OCI-LY7 (cell line): ENCODE measurements around the gene DNAJC8. TPM values are rescaled to one million over a fixed set of nuclear protein-coding genes. Genes with fewer than 3 reads are reported as not detected.
A peak's percentile ranks its signal among the peaks of the same experiment; 100 is the strongest.

Source experiments
- BruUV-seq: library from RNA; stranded (reverse); fragments of 400-500 nt; replicated peaks from 2 replicates; lab custom pipeline; 2021; lab: Mats Ljungman, UMichigan
- CTCF ChIA-PET: fragments of 300-600 bp; sonication (Branson Sonifier 250); formaldehyde crosslinking; loops from one replicate; lab custom pipeline; 2022; ENCODE audit warnings: antibody characterized with exemption; ENCODE audit not compliant: unreplicated experiment; lab: Charles Lee
- POLR2A ChIA-PET: fragments of 300-600 bp; sonication (Branson Sonifier 250); formaldehyde crosslinking; loops from one replicate; lab custom pipeline; 2022; ENCODE audit warnings: antibody characterized with exemption; lab: Charles Lee
- DNase-seq: peaks from one replicate; pipeline ENCODE4 v3.0.0-alpha.2; 2015; ENCODE audit warnings: low spot score
- H2AFZ ChIP-seq: fragments of 200-600 bp; sonication (generic), shearing (Covaris generic); 2 replicates; pipeline ENCODE4 v1.6.1; 2014; ENCODE audit warnings: mild to moderate bottlenecking, antibody characterized with exemption, low read length, moderate library complexity
- H3K27ac ChIP-seq: fragments of 200-600 bp; sonication (generic); 2 replicates; pipeline ENCODE4 v1.5.1; 2014; ENCODE audit warnings: mixed run types, low read depth, mild to moderate bottlenecking, moderate library complexity, low read length, inconsistent platforms; ENCODE audit not compliant: poor library complexity, severe bottlenecking
- H3K36me3 ChIP-seq: fragments of 200-600 bp; sonication (generic); 2 replicates; pipeline ENCODE4 v1.6.1; 2014; ENCODE audit warnings: mild to moderate bottlenecking, antibody characterized with exemption, low read length, moderate library complexity, mixed read lengths; ENCODE audit not compliant: insufficient read depth
- H3K4me1 ChIP-seq: fragments of 200-600 bp; sonication (generic); 2 replicates; pipeline ENCODE4 v1.5.1; 2014; ENCODE audit warnings: mild to moderate bottlenecking, low read length; ENCODE audit not compliant: insufficient read depth, poor library complexity, severe bottlenecking
- H3K4me2 ChIP-seq: fragments of 200-600 bp; sonication (generic); 2 replicates; pipeline ENCODE4 v1.6.1; 2014; ENCODE audit warnings: mild to moderate bottlenecking, low read length
- H3K4me3 ChIP-seq: fragments of 200-600 bp; sonication (generic); 2 replicates; pipeline ENCODE4 v1.5.1; 2014; ENCODE audit warnings: mild to moderate bottlenecking, low read depth, low read length; ENCODE audit not compliant: poor library complexity, severe bottlenecking
- H3K79me2 ChIP-seq: fragments of 200-600 bp; sonication (generic); 2 replicates; pipeline ENCODE4 v1.6.1; 2016; ENCODE audit warnings: low read depth, mild to moderate bottlenecking, low read length, moderate library complexity, mixed read lengths; ENCODE audit not compliant: insufficient read depth
- H3K9me2 ChIP-seq: fragments of 200-600 bp; sonication (generic); 2 replicates; pipeline ENCODE4 v1.6.1; 2016; ENCODE audit warnings: mild to moderate bottlenecking, low read length, mixed read lengths; ENCODE audit not compliant: insufficient read depth
- H3K9me3 ChIP-seq: fragments of 200-600 bp; sonication (generic); 2 replicates; pipeline ENCODE4 v1.6.1; 2014; ENCODE audit warnings: mild to moderate bottlenecking, mixed run types, low read length, mixed read lengths
- H4K20me1 ChIP-seq: fragments of 200-600 bp; sonication (generic); 2 replicates; pipeline ENCODE4 v1.6.1; 2014; ENCODE audit warnings: mild to moderate bottlenecking, antibody characterized with exemption, low read length, moderate library complexity, mixed read lengths; ENCODE audit not compliant: insufficient read depth
- EZH2phosphoT487 ChIP-seq: fragments of 200-600 bp; sonication (generic); IDR thresholded peaks from 2 replicates; pipeline ENCODE4 v1.6.1; 2018; ENCODE audit warnings: low read depth, borderline replicate concordance, mild to moderate bottlenecking, mixed run types, antibody characterized with exemption, low read length, moderate library complexity, mixed read lengths
- intact Hi-C: fragments of 100-400 bp; cut with micrococcal nuclease; formaldehyde crosslinking; loops from one replicate; pipeline ENCODE4 v1.10.0; 2022; ENCODE audit not compliant: unreplicated experiment
- total RNA-seq, 2 experiments: library from RNA; depleted of rRNA in 1 of 2; stranded (reverse); fragments of >200 nt in 1 of 2; shearing (Covaris generic) in 1 of 2; gene quantifications; 2 replicates each; pipeline ENCODE4 v1.2.3, GENCODE V29; 2014 to 2022
- TF ChIP-seq, protein P1 (sequence below): fragments of 200-600 bp; sonication (generic); conservative IDR thresholded peaks from 2 replicates; pipeline ENCODE4 v1.5.1; 2014; ENCODE audit warnings: mild to moderate bottlenecking, antibody characterized with exemption, low read length, moderate library complexity, mixed read lengths

Gene DNAJC8
- total RNA-seq, 2 experiments from 2014 or later, result 71.1 to 121 TPM

DNA sequence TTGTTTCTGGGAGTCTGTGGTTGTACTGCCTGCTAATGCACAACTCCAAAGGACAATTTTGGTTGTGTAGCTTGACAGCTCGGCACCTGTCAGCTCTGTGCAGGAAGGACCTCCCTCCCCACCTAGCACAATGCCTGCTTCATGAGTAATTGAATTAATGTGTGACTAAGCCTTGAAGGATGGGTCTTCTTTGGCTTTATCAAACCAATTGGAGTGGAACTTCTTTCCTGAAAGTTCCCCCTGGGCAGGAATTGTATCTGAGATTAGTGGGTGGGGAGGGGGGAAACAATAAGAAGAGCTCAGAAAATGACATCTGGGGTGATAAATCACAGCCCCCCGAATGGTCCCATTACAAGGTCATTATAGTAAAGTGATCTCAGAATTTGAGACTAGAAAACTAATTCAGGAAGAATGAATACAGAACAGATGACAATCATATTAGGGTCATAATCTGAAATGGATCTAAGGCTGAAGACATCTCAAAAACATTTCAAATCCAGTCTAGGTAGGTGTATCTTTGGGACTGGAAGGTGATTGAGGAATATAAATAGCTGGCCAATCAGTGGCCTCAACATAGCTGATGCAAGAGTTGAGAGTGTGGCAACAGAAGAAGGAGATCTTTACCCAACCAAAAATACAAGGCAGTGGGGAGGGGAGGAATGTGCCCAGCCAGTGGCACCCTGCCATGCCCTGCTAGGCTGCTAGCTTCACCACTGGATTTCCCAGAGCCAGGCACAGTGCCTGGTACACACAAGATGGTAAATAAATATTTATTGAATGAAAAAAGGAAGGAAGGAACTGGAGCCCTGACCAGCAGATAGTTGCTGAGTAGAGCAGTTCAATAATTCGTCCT, 16.4 kb upstream of the DNAJC8 start:
- H3K4me1 ChIP-seq, result peaks cover 50% of the 10 kb centered on the region
- peak overlapping the region; percentile 94; the same call in 1 of the 2 replicates for H2AFZ ChIP-seq
- H3K79me2 ChIP-seq, result peaks cover 12% of the 10 kb centered on the region; the same call in 1 of the 2 replicates
- CTCF ChIA-PET, result interaction anchor here (0.5 to 1.6 kb wide), 8 partner anchors 9 to 354 kb away, joined by 3 to 12 read pairs (median 3); no protein-coding TSS in a partner anchor
- peak overlapping the region; percentile 49 for H3K4me3 ChIP-seq
- no peaks in the 10 kb centered on the region for H3K9me3 ChIP-seq
- no peaks in the 10 kb centered on the region for H4K20me1 ChIP-seq
- TF ChIP-seq, protein P1, sequence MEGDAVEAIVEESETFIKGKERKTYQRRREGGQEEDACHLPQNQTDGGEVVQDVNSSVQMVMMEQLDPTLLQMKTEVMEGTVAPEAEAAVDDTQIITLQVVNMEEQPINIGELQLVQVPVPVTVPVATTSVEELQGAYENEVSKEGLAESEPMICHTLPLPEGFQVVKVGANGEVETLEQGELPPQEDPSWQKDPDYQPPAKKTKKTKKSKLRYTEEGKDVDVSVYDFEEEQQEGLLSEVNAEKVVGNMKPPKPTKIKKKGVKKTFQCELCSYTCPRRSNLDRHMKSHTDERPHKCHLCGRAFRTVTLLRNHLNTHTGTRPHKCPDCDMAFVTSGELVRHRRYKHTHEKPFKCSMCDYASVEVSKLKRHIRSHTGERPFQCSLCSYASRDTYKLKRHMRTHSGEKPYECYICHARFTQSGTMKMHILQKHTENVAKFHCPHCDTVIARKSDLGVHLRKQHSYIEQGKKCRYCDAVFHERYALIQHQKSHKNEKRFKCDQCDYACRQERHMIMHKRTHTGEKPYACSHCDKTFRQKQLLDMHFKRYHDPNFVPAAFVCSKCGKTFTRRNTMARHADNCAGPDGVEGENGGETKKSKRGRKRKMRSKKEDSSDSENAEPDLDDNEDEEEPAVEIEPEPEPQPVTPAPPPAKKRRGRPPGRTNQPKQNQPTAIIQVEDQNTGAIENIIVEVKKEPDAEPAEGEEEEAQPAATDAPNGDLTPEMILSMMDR, result no peak
- no peak for TF ChIP-seq EZH2phosphoT487
- peak overlapping the region; percentile 99 for H3K4me2 ChIP-seq
- intact Hi-C loops, result loop anchor here (2.0 to 5.0 kb wide), 4 partner anchors 80 to 393 kb away; partner anchors contain the start of genes MED18 and TAF12
- H3K27ac ChIP-seq, result peak overlapping the region; percentile 88
- POLR2A ChIA-PET, result interaction anchor here (0.5 to 7.3 kb wide), 22 partner anchors 9 to 904 kb away, joined by 3 to 71 read pairs (median 6); partner anchors contain the start of genes ATP5IF1, MED18, RCC1 and SESN2
- H3K9me2 ChIP-seq, result no peaks in the 10 kb centered on the region
- no TSS peak for BruUV-seq
- DNase-seq, result peak; percentile 85
- H3K36me3 ChIP-seq, result no peaks in the 10 kb centered on the region

DNA sequence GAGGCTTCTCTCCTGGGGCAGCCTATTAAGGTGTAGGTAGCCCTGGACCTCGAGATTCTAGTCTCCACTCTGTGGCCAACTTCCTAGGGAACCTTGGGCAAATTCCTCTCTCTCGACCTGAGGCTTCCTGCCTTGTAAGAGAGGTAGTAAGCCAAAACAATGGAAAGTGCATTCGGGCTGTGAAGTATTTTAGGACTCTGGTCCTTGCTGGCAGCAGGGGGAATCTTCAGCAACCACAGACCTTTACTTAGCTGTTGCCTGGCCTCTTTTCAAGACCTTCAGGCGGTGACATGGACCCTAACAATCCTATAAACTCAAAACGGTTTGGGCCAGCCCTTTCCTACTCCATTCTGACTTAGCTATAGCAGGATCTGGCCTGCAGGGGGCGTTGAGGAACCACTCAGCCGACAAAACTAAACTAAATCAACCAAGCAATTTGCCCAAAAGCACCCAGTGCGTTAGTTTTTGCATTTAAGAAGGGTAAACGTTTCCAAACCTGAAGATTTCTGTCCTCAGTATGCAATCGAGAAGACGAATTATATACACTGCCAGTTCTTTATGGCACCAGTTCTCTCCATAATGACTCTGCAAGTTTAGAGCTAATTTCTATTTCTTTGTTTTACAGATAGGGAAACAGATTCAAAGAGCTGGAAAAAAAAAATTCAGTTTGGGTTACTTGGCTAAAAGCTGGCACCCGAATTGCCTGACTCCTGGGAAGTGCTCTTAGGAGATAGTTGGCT, 15.6 kb upstream of the DNAJC8 start:
- ChIA-PET POLR2A (interaction anchor here (0.5 to 7.3 kb wide), 18 partner anchors 10 to 405 kb away, joined by 3 to 71 read pairs (median 7); partner anchors contain the start of genes ATP5IF1, MED18, RCC1 and SESN2), CTCF (interaction anchor here (0.5 to 1.6 kb wide), 6 partner anchors 10 to 355 kb away, joined by 3 to 12 read pairs (median 4); no protein-coding TSS in a partner anchor)
- Histone ChIP-seq H2AFZ (peak overlapping the region; percentile 94), H3K4me2 (peak overlapping the region; percentile 99), H3K9me2 (no peaks in the 10 kb centered on the region), H3K79me2 (peaks cover 12% of the 10 kb centered on the region; the same call in 1 of the 2 replicates), H3K9me3 (no peaks in the 10 kb centered on the region), H3K4me1 (peaks cover 58% of the 10 kb centered on the region), H3K4me3 (peak overlapping the region; percentile 72), H4K20me1 (no peaks in the 10 kb centered on the region), H3K36me3 (peaks cover under 1% of the 10 kb centered on the region; the same call in 1 of the 2 replicates), H3K27ac (peak overlapping the region; percentile 88)
- intact Hi-C loops, result loop anchor here (1.0 to 5.0 kb wide), 6 partner anchors 11 to 394 kb away; partner anchors contain the start of genes MED18, PHACTR4, SESN2 and TAF12
- no peak for TF ChIP-seq EZH2phosphoT487
- TF ChIP-seq, protein P1, result peak; percentile 100
- no TSS peak for BruUV-seq
- peak; percentile 88 for DNase-seq
